GM21367 (cell line): ENCODE measurements around the gene SEC61A1.

ENCODE experiments used
- ATAC-seq: cut with Tn5 transposase; IDR thresholded peaks from one replicate; pipeline ENCODE4 v1.9.1; 2021; ENCODE audit not compliant: unreplicated experiment

Gene SEC61A1

GRCh38 chr3:128056258-128056657 is 4.0 kb downstream of the SEC61A1 start:
- ATAC-seq: no peak

- ATAC-seq: no peak
Measured at GRCh38 chr3:128060473-128061381, 8.5 kb downstream of the SEC61A1 start.

GRCh38 chr3:128062033-128062745 is 10.0 kb downstream of the SEC61A1 start:
- ATAC-seq: no peak

GRCh38 chr3:128063865-128064264 is 11.6 kb downstream of the SEC61A1 start:
- ATAC-seq: no peak

- no peak for ATAC-seq
Measured at GRCh38 chr3:128064962-128065361, 12.7 kb downstream of the SEC61A1 start.

GRCh38 chr3:128066114-128066513 is 13.9 kb downstream of the SEC61A1 start:
- ATAC-seq: no peak

- no peak for ATAC-seq
Measured at GRCh38 chr3:128066676-128067075, 14.4 kb downstream of the SEC61A1 start.

GRCh38 chr3:128067489-128067888 is 15.3 kb downstream of the SEC61A1 start:
- ATAC-seq: no peak

GRCh38 chr3:128068156-128068620 is 16.0 kb downstream of the SEC61A1 start:
- ATAC-seq: no peak

GRCh38 chr3:128069271-128069670 is 17.0 kb downstream of the SEC61A1 start:
- no peak for ATAC-seq

- no peak for ATAC-seq
Measured at GRCh38 chr3:128070898-128071591, 18.8 kb downstream of the SEC61A1 start.

- ATAC-seq: no peak
Measured at GRCh38 chr3:128071771-128072453, 19.7 kb downstream of the SEC61A1 start.

GRCh38 chr3:128072454-128073184 is 20.4 kb downstream of the SEC61A1 start:
- no peak for ATAC-seq

GRCh38 chr3:128073185-128073725 is 21.0 kb downstream of the SEC61A1 start:
- ATAC-seq: no peak

- ATAC-seq: no peak
Measured at GRCh38 chr3:128073807-128074206, 21.6 kb downstream of the SEC61A1 start.

GRCh38 chr3:128074851-128075521 is 22.7 kb downstream of the SEC61A1 start:
- ATAC-seq: no peak

GRCh38 chr3:128075522-128076482 is 23.6 kb downstream of the SEC61A1 start:
- ATAC-seq: no peak
